HTR-8/SVneo (cell line): ENCODE measurements around the gene ZNF648.
A peak's percentile ranks its signal among the peaks of the same experiment; 100 is the strongest.
"Not testable (repeated sequence)": the region's sequence is repeated elsewhere in the genome, so short reads cannot be mapped to it uniquely, and the experiment has no call there.

Experiments
- DNase-seq: peaks from one replicate; pipeline ENCODE4 v3.0.0; 2011; ENCODE audit warnings: low spot score, mixed read lengths; ENCODE audit not compliant: insufficient read length
- FAIRE-seq: peaks from 2 replicates; lab custom pipeline; 2011; peaks lifted over from hg19 to GRCh38; lab: Jason Lieb, UNC

Gene ZNF648

GRCh38 chr1:182032251-182032650, 29.3 kb downstream of the ZNF648 start:
- FAIRE-seq, result no peak
- DNase-seq, result no peak

- DNase-seq (peak; percentile 58), FAIRE-seq (peak; percentile 49)
These were observed 31.9 kb downstream of the ZNF648 start for GRCh38 chr1:182029379-182030331.

- DNase-seq (no peak), FAIRE-seq (no peak)
These were observed 32.5 kb downstream of the ZNF648 start for GRCh38 chr1:182029002-182029378.

GRCh38 chr1:182015360-182015759, 46.2 kb downstream of the ZNF648 start:
- DNase-seq, result no peak

GRCh38 chr1:182010800-182011370, 50.6 kb downstream of the ZNF648 start:
- not testable (repeated sequence) for DNase-seq, FAIRE-seq

More at GRCh38 chr1:182015360-182015759, 46.2 kb downstream of the ZNF648 start:
- FAIRE-seq, result no peak

GRCh38 chr1:182005398-182005797, 56.1 kb downstream of the ZNF648 start:
- FAIRE-seq, DNase-seq: not testable (repeated sequence)

GRCh38 chr1:182004601-182005000, 56.9 kb downstream of the ZNF648 start:
- no peak for FAIRE-seq

More at GRCh38 chr1:182004601-182005000, 56.9 kb downstream of the ZNF648 start:
- no peak for DNase-seq
